HepG2 (cell line): Measurements from ENCODE around the gene LRRN3. TPM values are rescaled to one million over a fixed set of nuclear protein-coding genes. Genes with fewer than 3 reads are reported as not detected.

ENCODE experiments used
- ATAC-seq: fragments of 200-7000 bp; cut with Tn5 transposase; 3 replicates; pipeline ENCODE4 v1.9.1; 2020; ENCODE audit warnings: mild to moderate bottlenecking, moderate library complexity
- BruUV-seq: library from RNA; stranded (reverse); fragments of 400-500 nt; replicated peaks from 2 replicates; lab custom pipeline; 2021; lab: Mats Ljungman, UMichigan
- CTCF ChIA-PET: fragments of 300-600 bp; formaldehyde crosslinking; extraction: SDS; loops from one replicate; lab custom pipeline; 2021; ENCODE audit warnings: low total read pairs, inconsistent platforms, low intra/inter-chr PET ratio; lab: Yijun Ruan, JAX
- POLR2A ChIA-PET: fragments of 350-600 bp; sonication (Branson Sonifier 250); formaldehyde crosslinking; loops from one replicate; lab custom pipeline; 2020; ENCODE audit warnings: antibody characterized with exemption, inconsistent platforms; lab: Yijun Ruan, JAX
- DNase-seq: peaks from one replicate; pipeline ENCODE4 v3.0.0-alpha.2; 2015; ENCODE audit warnings: low spot score
- FAIRE-seq: peaks from 3 replicates; lab custom pipeline; 2011; peaks lifted over from hg19 to GRCh38; lab: Jason Lieb, UNC
- H2AFZ ChIP-seq: one replicate; pipeline ENCODE4 v1.6.1; 2011; ENCODE audit warnings: low read length, inconsistent platforms
- H3K27ac ChIP-seq: fragments of 300-600 bp; 3 replicates; pipeline ENCODE4 v1.8.0; 2011; ENCODE audit warnings: mixed run types, mild to moderate bottlenecking, mixed read lengths, low read length, inconsistent platforms; ENCODE audit not compliant: insufficient read depth; ENCODE audit errors: extremely low read length
- H3K27me3 ChIP-seq, 2 experiments: fragments of 200-600 bp in 1 of 2; 2 replicates in 1 of 2; 3 replicates in 1 of 2; pipeline versions ENCODE4 v1.6.0 to v1.8.0; 2011; ENCODE audit warnings: low read length in 2 of 2, mild to moderate bottlenecking in 2 of 2, moderate library complexity in 2 of 2, inconsistent platforms in 1 of 2; ENCODE audit not compliant: insufficient read depth in 2 of 2, control insufficient read depth in 1 of 2
- H3K36me3 ChIP-seq, 2 experiments: fragments of 200-600 bp in 1 of 2; replicated peaks in 1 of 2; 2 replicates in 1 of 2; 3 replicates in 1 of 2; pipeline versions ENCODE4 v1.5.1 to v1.8.0; 2011; ENCODE audit warnings: low read length in 2 of 2, inconsistent platforms in 1 of 2; ENCODE audit not compliant: insufficient read depth in 2 of 2, control insufficient read depth in 1 of 2
- H3K4me1 ChIP-seq: 2 replicates; pipeline ENCODE4 v1.5.1; 2012; ENCODE audit warnings: low read length, inconsistent platforms; ENCODE audit not compliant: insufficient read depth
- H3K4me2 ChIP-seq: 2 replicates; pipeline ENCODE4 v1.6.0; 2011; ENCODE audit warnings: low read depth, low read length, inconsistent platforms
- H3K4me3 ChIP-seq, 3 experiments: fragments of 200-600 bp in 1 of 3; sonication (generic), shearing (Covaris generic) in 1 of 3; replicated peaks in 1 of 3; 2 replicates each; pipeline ENCODE4 v1.5.1; 2011 to 2016; ENCODE audit warnings: low read length in 3 of 3, inconsistent platforms in 2 of 3, low read depth in 2 of 3, mild to moderate bottlenecking in 2 of 3, control low read depth in 1 of 3, mixed read lengths in 1 of 3; ENCODE audit not compliant: insufficient read depth in 1 of 3
- H3K79me2 ChIP-seq: one replicate; pipeline ENCODE4 v1.6.1; 2011; ENCODE audit warnings: low read length, inconsistent platforms; ENCODE audit not compliant: insufficient read depth
- H3K9ac ChIP-seq: 2 replicates; pipeline ENCODE4 v1.6.0; 2011; ENCODE audit warnings: mild to moderate bottlenecking, low read depth, low read length, inconsistent platforms; ENCODE audit not compliant: insufficient read depth
- H3K9me3 ChIP-seq: 2 replicates; pipeline ENCODE4 v1.5.1; 2012; ENCODE audit warnings: mild to moderate bottlenecking, low read length
- H4K20me1 ChIP-seq: 2 replicates; pipeline ENCODE4 v1.6.0; 2011; ENCODE audit warnings: inconsistent platforms, mild to moderate bottlenecking, low read length, moderate library complexity; ENCODE audit not compliant: insufficient read depth
- FOXO1 ChIP-seq: sonication (generic); formaldehyde crosslinking; IDR thresholded peaks from 2 replicates; pipeline ENCODE4 v1.4.0; 2020; ENCODE audit warnings: missing genetic modification reagents
- HHEX ChIP-seq: IDR thresholded peaks from 2 replicates; pipeline ENCODE4 v1.6.1; 2016; ENCODE audit warnings: control low read depth
- MTA3 ChIP-seq: sonication (generic); formaldehyde crosslinking; IDR thresholded peaks from 2 replicates; pipeline ENCODE4 v1.4.0; 2020; ENCODE audit warnings: missing genetic modification reagents
- MXD4 ChIP-seq: IDR thresholded peaks from 2 replicates; pipeline ENCODE4 v1.6.1; 2016; ENCODE audit warnings: mild to moderate bottlenecking, missing biosample characterization, missing genetic modification reagents
- MZF1 ChIP-seq: sonication (generic); formaldehyde crosslinking; IDR thresholded peaks from 2 replicates; pipeline ENCODE4 v1.8.1; 2023; ENCODE audit warnings: mild to moderate bottlenecking, missing genetic modification reagents, borderline replicate concordance
- REPIN1 ChIP-seq: sonication (generic); formaldehyde crosslinking; IDR thresholded peaks from 2 replicates; pipeline ENCODE4 v1.8.0; 2022; ENCODE audit warnings: missing genetic modification reagents, low read depth, mild to moderate bottlenecking, borderline replicate concordance
- SRSF9 ChIP-seq: fragments of 200-400 bp; formaldehyde crosslinking; IDR thresholded peaks from 2 replicates; pipeline ENCODE4 v1.6.1; 2018; ENCODE audit warnings: borderline replicate concordance, mild to moderate bottlenecking, low read depth, low read length; ENCODE audit not compliant: insufficient read depth, poor library complexity, severe bottlenecking
- ZBTB49 ChIP-seq: sonication (generic); formaldehyde crosslinking; IDR thresholded peaks from 2 replicates; pipeline ENCODE4 v1.4.0; 2020; ENCODE audit warnings: missing genetic modification reagents, borderline replicate concordance
- ZKSCAN5 ChIP-seq: sonication (generic); formaldehyde crosslinking; IDR thresholded peaks from 2 replicates; pipeline ENCODE4 v1.5.1; 2020; ENCODE audit warnings: mild to moderate bottlenecking, missing genetic modification reagents
- ZMYM4 ChIP-seq: sonication (generic); formaldehyde crosslinking; IDR thresholded peaks from 2 replicates; pipeline ENCODE4 v1.8.1; 2023; ENCODE audit warnings: mild to moderate bottlenecking, missing genetic modification reagents
- WGBS: methylation state at CpG from one replicate; pipeline ENCODE4 v1.1.6; 2017; ENCODE audit warnings: low lambda C conversion rate; 5-methylcytosine and 5-hydroxymethylcytosine counted together
- in situ Hi-C: cut with HindIII; loops from 2 replicates; pipeline ENCODE4 v1.10.0; 2017; ENCODE audit warnings: low pct_unique_long_range_greater_than_20kb; ENCODE audit not compliant: extremely low pct_ligation_motif_present
- intact Hi-C: fragments of 100-400 bp; cut with micrococcal nuclease; formaldehyde crosslinking; loops from one replicate; pipeline ENCODE4 v1.10.0; 2022; ENCODE audit not compliant: unreplicated experiment
- polyA plus RNA-seq, 8 experiments: library from polyadenylated mRNA; depleted of rRNA in 3 of 8; stranded (reverse) in 7 of 8; unstranded in 1 of 8; fragments of >200 nt; fragmentation: Illumina TruSeq in 4 of 8; extraction: Trizol in 4 of 8; gene quantifications; 2 replicates each; pipeline versions ENCODE4 v1.2.1 to v1.2.3, GENCODE V29; 2011 to 2016; ENCODE audit warnings: low read depth in 4 of 8, missing spikeins in 1 of 8, mixed read lengths in 1 of 8; ENCODE audit not compliant: insufficient read depth in 1 of 8
- total RNA-seq, 5 experiments: library from RNA; depleted of rRNA; stranded (reverse); fragments of >200 nt; fragmentation: Illumina TruSeq; extraction: Trizol; gene quantifications; 2 replicates each; pipeline ENCODE4 v1.2.3, GENCODE V29; 2016; ENCODE audit warnings: low read depth in 1 of 5
- TF ChIP-seq, protein P1 (sequence below): sonication (generic); formaldehyde crosslinking; IDR thresholded peaks from 2 replicates; pipeline ENCODE4 v1.8.0; 2022; ENCODE audit warnings: mild to moderate bottlenecking, missing genetic modification reagents, moderate library complexity
- TF ChIP-seq, protein P2 (sequence below): sonication (generic); formaldehyde crosslinking; IDR thresholded peaks from 2 replicates; pipeline ENCODE4 v1.4.0; 2020; ENCODE audit warnings: missing genetic modification reagents
- TF ChIP-seq, protein P3 (sequence below): sonication (generic); formaldehyde crosslinking; IDR thresholded peaks from 2 replicates; pipeline ENCODE4 v1.4.0; 2020; ENCODE audit warnings: mild to moderate bottlenecking, missing genetic modification reagents

LRRN3 gene
- total and polyA plus RNA-seq, 2 of the 13 experiments (the other 11 are each of a cell fraction or from before 2014, with no cell fraction given): 0.07 TPM; not detected in 1

DNA sequence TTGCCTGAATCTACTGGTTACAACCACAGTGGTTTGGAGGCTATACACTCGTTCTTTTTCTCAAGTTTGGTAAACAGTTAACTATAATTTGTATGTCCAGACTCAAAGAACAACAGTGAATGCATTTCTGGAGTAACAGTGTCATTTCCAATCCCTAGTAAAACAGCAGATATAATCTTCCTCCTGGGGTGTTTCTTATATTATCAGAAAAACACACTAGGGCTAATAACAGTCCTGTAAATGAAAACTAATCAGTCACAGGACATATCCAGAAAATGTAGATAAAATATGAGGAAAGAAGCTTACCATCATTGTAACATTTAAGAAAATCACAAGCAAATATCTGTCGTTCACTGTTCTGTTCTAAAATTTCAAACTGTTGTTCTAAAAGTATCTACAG lies 82.6 kb downstream of the LRRN3 start:
- no peak overlapping the region for H2AFZ ChIP-seq
- FAIRE-seq: no peak
- ChIA-PET CTCF (no interaction called here), POLR2A (no interaction called here)
- H4K20me1 ChIP-seq: no peaks in the 10 kb centered on the region
- no peak overlapping the region for H3K9ac ChIP-seq
- in situ Hi-C loops (no loop called here), intact Hi-C loops (no loop called here)
- no peaks in the 10 kb centered on the region; a peak in 1 of 5 replicates for H3K27me3 ChIP-seq
- 71% methylated on average over 2 of the region's 2 CpGs for WGBS
- H3K4me3 ChIP-seq: no peak overlapping the region
- H3K9me3 ChIP-seq: no peaks in the 10 kb centered on the region
- BruUV-seq: no TSS peak
- H3K4me2 ChIP-seq: no peak overlapping the region
- no peak for ATAC-seq
- no peak overlapping the region for H3K27ac ChIP-seq
- no peaks in the 10 kb centered on the region for H3K36me3 ChIP-seq
- H3K4me1 ChIP-seq: no peaks in the 10 kb centered on the region
- H3K79me2 ChIP-seq: no peaks in the 10 kb centered on the region
- DNase-seq: no peak
- no peak for TF ChIP-seq ZBTB49 (CRISPR knock-in tag)
- no peak for TF ChIP-seq MZF1 (CRISPR knock-in tag)
- TF ChIP-seq FOXO1: no peak
- TF ChIP-seq ZKSCAN5 (CRISPR knock-in tag): no peak
- TF ChIP-seq MXD4 (CRISPR knock-in tag): no peak
- TF ChIP-seq, protein P1, sequence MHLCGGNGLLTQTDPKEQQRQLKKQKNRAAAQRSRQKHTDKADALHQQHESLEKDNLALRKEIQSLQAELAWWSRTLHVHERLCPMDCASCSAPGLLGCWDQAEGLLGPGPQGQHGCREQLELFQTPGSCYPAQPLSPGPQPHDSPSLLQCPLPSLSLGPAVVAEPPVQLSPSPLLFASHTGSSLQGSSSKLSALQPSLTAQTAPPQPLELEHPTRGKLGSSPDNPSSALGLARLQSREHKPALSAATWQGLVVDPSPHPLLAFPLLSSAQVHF (CRISPR knock-in tag): no peak
- TF ChIP-seq, protein P2, sequence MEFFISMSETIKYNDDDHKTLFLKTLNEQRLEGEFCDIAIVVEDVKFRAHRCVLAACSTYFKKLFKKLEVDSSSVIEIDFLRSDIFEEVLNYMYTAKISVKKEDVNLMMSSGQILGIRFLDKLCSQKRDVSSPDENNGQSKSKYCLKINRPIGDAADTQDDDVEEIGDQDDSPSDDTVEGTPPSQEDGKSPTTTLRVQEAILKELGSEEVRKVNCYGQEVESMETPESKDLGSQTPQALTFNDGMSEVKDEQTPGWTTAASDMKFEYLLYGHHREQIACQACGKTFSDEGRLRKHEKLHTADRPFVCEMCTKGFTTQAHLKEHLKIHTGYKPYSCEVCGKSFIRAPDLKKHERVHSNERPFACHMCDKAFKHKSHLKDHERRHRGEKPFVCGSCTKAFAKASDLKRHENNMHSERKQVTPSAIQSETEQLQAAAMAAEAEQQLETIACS (CRISPR knock-in tag): no peak
- no peak for TF ChIP-seq SRSF9
- no peak for TF ChIP-seq MTA3 (CRISPR knock-in tag)
- no peak for TF ChIP-seq ZMYM4 (CRISPR knock-in tag)
- TF ChIP-seq, protein P3, sequence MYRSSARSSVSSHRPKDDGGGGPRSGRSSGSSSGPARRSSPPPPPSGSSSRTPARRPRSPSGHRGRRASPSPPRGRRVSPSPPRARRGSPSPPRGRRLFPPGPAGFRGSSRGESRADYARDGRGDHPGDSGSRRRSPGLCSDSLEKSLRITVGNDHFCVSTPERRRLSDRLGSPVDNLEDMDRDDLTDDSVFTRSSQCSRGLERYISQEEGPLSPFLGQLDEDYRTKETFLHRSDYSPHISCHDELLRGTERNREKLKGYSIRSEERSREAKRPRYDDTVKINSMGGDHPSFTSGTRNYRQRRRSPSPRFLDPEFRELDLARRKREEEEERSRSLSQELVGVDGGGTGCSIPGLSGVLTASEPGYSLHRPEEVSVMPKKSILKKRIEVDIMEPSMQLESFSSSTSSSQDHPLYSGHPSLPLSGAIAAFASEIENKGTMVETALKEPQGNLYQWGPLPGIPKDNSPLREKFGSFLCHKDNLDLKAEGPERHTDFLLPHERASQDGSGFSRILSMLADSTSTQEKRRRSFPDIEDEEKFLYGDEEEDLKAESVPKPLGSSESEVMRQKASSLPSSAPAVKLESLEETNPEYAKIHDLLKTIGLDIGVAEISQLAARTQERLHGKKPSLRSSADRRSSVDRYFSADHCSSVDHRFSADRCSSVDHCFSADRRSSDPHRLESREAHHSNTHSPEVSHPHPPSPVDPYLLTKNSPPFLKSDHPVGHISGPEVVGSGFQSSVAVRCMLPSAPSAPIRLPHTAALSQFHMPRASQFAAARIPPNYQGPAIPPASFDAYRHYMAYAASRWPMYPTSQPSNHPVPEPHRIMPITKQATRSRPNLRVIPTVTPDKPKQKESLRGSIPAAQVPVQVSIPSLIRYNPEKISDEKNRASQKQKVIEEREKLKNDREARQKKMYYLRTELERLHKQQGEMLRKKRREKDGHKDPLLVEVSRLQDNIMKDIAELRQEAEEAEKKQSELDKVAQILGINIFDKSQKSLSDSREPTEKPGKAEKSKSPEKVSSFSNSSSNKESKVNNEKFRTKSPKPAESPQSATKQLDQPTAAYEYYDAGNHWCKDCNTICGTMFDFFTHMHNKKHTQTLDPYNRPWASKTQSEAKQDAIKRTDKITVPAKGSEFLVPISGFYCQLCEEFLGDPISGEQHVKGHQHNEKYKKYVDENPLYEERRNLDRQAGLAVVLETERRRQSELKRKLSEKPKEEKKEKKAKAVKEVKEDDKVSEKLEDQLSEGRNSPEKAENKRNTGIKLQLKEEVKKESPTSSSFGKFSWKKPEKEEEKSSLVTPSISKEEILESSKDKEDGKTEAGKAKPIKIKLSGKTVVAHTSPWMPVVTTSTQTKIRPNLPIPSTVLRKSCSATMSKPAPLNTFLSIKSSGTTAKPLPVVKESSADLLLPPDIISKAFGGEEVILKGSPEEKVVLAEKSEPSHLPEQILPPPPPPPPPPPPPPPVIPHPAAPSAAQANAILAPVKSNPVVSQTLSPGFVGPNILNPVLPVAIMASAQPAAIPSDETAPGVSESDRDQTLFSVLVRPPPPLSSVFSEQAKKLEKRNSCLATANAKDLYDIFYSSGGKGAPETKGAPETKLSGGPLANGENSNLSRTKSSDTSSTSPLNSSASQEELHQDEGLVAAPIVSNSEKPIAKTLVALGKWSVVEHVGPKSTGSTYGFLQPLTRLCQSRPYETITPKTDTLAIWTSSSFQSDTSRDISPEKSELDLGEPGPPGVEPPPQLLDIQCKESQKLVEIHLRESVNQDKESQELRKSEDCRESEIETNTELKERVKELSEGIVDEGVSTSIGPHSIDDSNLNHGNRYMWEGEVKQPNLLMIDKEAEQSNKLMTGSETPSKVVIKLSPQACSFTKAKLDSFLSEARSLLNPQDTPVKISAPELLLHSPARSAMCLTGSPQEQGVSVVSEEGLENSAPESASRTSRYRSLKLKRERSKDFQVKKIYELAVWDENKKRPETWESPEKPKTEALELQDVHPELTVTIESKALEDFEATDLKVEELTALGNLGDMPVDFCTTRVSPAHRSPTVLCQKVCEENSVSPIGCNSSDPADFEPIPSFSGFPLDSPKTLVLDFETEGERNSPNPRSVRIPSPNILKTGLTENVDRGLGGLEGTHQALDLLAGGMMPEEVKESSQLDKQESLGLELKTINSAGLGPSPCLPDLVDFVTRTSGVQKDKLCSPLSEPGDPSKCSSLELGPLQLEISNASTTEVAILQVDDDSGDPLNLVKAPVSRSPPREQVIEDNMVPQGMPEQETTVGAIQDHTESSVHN (CRISPR knock-in tag): no peak
- TF ChIP-seq REPIN1 (CRISPR knock-in tag): no peak
- TF ChIP-seq HHEX (CRISPR knock-in tag): no peak
